HG03280 (cell line): ENCODE data around the gene PRIM2.
"Not testable (repeated sequence)": the region's sequence is repeated elsewhere in the genome, so short reads cannot be mapped to it uniquely, and the experiment has no call there.

Experiments
- ATAC-seq: cut with Tn5 transposase; IDR thresholded peaks from one replicate; pipeline ENCODE4 v1.9.1; 2021; ENCODE audit warnings: mild to moderate bottlenecking, moderate library complexity; ENCODE audit not compliant: unreplicated experiment

PRIM2 gene

DNA sequence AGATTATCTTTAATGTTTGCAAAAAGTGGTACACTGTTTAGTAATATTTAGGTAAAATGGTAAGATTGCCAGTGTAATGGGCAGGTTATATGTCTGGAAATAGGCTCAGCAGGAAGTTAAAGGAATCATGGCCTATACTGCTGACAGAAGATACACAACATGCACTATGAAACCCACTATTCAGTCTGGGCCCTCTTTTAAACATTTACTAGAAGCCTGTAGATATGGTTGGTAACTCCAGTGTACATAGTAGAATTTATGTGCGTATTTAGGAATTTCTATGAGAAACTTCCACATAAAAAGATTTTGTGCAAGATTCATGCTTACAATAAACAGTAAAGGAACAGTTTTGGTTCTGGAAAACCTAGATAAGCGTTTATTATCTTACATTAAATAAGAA lies 178.8 kb downstream of the PRIM2 start:
- not testable (repeated sequence) for ATAC-seq

- ATAC-seq: not testable (repeated sequence)
Observed at GRCh38 chr6:57500368-57501021, 183.1 kb downstream of the PRIM2 start.

GRCh38 chr6:57502387-57502786 lies 185.0 kb downstream of the PRIM2 start:
- not testable (repeated sequence) for ATAC-seq

DNA sequence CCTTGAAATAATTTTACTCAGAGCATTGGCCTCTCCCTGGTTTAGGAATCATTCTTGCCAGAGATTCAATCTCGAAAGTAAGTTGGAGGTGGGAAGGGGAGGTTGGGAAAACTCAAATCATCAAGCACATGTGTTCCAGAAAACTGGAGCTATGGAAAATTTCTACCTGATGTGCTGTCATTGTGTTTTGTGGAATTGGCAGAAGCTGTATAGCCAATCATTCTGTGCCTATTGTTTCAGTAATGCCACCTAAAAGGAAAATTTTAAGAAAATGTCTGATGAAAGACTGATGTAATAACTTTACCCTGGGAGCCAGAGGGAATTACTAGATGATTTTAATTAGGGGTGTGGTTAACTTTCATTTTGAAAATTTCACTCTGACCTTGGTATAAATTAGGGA lies 187.8 kb downstream of the PRIM2 start:
- not testable (repeated sequence) for ATAC-seq

DNA sequence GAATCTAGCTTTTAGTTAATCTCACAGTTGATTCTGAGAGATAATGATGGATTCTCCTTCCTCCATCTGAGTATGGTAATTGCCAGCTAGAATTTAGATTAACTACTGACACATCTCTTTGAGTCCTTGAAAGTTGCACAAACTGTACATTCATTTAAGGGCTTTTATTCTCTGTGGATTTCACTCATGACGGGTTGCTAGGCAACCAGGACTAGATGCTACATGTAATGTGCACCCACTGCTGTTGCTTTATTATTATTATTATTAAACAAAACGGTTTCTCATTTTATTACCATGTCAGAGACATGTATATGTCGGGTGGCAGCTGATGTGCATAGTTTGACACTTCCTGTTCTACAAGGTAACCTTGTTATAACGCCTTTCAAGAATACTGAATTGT lies 193.0 kb downstream of the PRIM2 start:
- not testable (repeated sequence) for ATAC-seq

GRCh38 chr6:57515171-57515570 lies 197.7 kb downstream of the PRIM2 start:
- not testable (repeated sequence) for ATAC-seq

DNA sequence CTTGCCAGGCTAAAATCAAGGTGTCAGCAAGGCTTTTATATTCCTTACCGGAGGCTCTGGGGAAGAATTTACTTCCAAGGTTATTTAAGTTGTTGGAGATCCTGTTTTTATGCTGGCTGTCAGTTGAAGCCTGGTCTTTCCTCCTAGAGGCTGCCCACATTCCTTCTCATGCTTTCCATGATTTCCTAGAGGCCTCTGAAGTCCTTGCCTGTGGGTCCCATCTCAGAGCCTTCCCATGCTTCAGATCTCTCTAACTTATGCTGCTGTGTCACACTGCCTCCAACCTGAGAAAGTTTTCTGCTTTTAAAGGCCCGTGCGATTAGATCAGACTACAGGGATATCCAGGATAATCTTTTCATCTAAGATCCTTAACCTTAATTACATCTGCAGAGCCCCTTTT lies 198.4 kb downstream of the PRIM2 start:
- not testable (repeated sequence) for ATAC-seq

DNA sequence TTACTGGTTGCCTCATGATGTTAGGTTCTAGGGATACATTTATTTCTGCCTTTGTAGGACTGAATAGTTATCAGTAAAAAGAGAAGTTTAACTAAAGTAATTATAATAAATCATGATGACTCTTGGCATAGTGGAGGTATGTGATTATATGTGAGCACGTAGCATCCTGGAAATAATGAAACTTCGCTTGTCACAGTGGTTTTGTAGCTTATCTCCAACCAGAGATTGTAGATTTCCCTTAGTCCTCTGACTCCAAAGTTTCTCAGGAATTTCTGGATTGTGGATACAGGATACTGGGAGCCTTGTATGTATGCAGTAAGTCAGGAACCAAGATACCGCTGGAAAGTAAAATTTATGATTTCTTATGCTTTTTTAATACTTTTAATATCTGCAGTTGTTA lies 199.3 kb downstream of the PRIM2 start:
- ATAC-seq: not testable (repeated sequence)

DNA sequence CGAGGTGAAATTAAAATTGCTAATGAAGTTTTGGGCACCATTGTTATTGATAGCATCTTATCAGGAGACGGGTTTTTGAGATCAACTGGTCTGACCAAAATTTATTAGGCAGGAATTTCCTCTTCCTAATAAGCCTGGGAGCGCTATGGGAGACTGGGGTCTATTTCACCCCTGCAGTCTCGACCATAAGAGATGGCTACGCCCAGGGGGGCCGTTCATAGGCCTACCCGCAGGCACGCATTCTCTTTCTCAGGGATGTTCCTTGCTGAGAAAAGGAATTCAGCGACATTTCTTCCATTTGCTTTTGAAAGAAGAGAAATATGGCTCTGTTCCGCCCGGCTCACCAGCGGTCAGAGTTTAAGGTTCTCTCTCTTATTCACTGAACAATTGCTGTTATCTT lies 201.8 kb downstream of the PRIM2 start:
- not testable (repeated sequence) for ATAC-seq

DNA sequence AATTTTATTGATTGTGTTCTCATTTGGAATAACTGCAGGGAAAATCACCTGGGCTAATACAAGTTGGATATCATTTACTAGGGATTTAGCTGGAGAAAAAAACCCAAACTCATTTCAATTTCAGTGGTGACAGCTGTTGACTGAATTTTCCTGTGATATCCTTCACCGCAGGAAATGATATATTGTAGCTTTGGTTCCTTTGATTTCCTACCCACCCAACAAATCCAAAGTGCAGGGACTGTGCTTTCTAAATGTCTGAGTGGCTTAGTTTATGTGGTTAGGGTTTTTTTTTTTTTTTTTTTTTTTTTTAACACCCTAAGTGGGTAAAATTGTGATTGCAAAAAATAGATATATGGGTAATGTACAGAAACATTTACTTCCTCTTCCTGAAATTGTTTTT lies 203.7 kb downstream of the PRIM2 start:
- ATAC-seq: not testable (repeated sequence)

- not testable (repeated sequence) for ATAC-seq
Observed at GRCh38 chr6:57523221-57523620, 205.8 kb downstream of the PRIM2 start.

DNA sequence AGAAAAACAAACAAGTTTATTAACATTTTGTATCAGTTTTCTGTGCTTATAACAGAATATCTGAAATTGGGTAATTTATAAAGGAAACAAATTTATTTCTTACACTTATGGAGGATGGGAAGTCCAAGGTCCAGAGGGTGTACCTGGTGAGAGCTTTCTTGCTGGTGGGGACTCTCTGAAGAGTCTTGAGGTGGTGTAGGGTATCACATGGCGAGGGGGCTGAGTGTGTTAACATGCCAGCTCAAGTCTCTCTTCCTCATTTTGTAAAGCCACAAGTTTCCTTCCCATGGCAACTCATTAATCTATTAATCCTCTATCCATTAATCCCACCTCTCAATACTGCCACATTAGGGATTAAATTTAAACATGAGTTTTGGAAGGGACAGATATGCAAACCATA lies 212.3 kb downstream of the PRIM2 start:
- not testable (repeated sequence) for ATAC-seq

GRCh38 chr6:57532660-57533059 lies 215.2 kb downstream of the PRIM2 start:
- ATAC-seq: not testable (repeated sequence)

DNA sequence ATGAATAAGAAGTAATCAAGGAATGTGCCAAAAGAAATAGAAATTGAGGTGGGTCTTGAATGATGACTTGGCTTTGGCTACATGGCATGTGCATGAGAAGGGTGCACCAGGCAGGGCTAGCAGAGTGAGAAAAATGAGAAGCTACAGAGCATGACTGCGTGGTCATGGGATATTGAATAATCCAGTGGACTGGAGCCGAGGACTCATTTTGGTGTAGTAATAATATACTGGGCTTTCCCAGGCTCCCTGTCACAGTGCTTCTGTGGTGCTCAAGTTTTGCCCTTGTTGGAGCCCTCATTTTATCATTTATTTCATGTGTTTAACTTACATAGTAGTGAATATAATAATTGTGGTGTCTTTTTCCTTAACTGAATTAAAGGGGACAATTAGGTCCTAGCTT lies 217.7 kb downstream of the PRIM2 start:
- not testable (repeated sequence) for ATAC-seq

GRCh38 chr6:57535994-57536393 lies 218.6 kb downstream of the PRIM2 start:
- ATAC-seq: peak; percentile 63

GRCh38 chr6:57537916-57538315 lies 220.5 kb downstream of the PRIM2 start:
- ATAC-seq: not testable (repeated sequence)

DNA sequence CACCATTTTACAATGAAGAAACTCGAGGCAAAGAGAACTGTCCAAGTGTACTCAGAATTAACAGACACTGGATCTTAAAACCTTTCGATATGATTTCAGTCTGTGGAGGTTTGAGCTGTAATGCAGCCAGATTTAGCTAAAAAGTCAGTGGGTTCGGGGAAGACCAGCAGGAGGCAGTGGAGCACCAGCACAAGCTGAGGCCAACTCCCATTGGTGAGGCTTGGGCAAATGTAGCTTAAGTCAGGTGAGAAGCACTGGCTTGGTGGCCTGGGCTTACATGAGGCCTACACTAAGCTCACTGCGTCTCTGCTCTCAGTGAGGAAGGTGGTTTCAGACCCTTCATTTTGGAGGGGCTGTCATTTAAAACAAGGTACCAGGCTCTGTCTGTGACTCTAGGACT lies 234.5 kb downstream of the PRIM2 start:
- ATAC-seq: not testable (repeated sequence)

GRCh38 chr6:57557855-57558254 lies 240.4 kb downstream of the PRIM2 start:
- ATAC-seq: not testable (repeated sequence)

DNA sequence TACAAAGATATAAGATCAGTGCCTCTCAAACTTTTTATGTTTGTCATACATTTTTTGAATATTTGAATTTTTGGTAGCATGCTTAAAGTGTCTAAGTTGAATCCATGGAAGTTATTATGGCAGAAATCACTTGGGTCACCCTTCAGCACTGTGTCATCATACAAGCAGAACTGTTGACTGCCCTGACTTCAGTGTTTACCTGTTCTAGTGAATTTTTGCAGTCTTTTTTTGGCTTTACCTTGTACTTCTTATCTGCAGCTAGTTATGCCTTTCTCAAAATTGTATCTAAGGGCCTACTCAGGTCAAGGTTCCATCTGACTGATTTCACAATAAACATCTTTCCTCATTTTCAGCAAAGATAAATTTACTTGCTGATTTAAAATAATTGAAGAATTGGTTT lies 241.7 kb downstream of the PRIM2 start:
- not testable (repeated sequence) for ATAC-seq

GRCh38 chr6:57562233-57562632 lies 244.8 kb downstream of the PRIM2 start:
- ATAC-seq: not testable (repeated sequence)

DNA sequence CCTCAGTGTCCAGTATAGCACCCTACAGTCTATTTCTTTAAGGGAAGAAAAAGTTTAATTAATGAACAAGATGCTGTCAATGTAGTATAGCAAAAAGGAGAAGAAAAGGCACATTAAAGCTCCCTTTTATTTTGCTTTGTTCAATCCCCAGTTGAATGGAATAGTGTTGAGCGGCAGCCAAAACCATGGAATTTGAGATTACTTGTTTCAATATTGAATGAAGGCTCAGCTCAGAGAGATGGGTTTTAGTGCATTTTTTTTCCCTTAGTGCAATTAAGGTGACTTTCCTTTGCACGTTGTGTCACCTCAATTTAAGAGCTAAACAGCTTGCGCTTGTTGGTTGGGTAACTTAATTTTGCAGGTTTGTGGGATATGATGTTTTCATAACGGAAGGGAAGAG lies 254.7 kb downstream of the PRIM2 start:
- not testable (repeated sequence) for ATAC-seq

- not testable (repeated sequence) for ATAC-seq
Observed at GRCh38 chr6:57572844-57573243, 255.4 kb downstream of the PRIM2 start.

DNA sequence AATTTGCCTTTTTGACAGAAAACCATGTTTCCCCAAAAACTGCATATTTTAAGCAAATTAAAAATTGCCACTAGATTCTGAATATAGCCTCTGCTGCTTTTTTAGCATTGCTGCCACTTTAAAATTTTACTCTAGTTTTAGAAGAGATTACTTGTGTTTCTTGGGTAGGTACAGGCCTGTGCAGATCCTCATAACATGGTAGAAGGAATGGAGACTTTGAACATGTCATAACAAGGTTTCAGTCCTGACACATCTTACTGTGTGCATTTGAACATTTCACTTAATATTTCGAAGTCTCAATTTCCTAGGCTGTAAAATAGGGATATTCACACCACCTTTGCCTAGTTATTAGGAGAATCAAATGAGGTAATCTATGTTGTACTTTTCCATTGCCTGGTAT lies 259.6 kb downstream of the PRIM2 start:
- not testable (repeated sequence) for ATAC-seq
